ENCODE data around the gene PTMS. TPM values are rescaled to one million over a fixed set of nuclear protein-coding genes. Genes with fewer than 3 reads are reported as not detected.

Gene PTMS
- total RNA-seq, 1 donor from 2014 or later: 554 TPM

- H3K27ac Mint-ChIP-seq (ENCODE audit: unreplicated experiment): no peak overlapping the region
- no peaks in the 10 kb centered on the region for H3K36me3 Mint-ChIP-seq (ENCODE audit: unreplicated experiment)
- DNase-seq (ENCODE audit: extremely low spot score, unreplicated experiment): no peak
- H3K27me3 Mint-ChIP-seq (ENCODE audit: unreplicated experiment): peaks cover 7% of the 10 kb centered on the region
- no peaks in the 10 kb centered on the region for H3K9me3 Mint-ChIP-seq (ENCODE audit: unreplicated experiment)
- peaks cover 42% of the 10 kb centered on the region for H3K4me1 Mint-ChIP-seq (ENCODE audit: unreplicated experiment)
- TF ChIP-seq, protein P1, sequence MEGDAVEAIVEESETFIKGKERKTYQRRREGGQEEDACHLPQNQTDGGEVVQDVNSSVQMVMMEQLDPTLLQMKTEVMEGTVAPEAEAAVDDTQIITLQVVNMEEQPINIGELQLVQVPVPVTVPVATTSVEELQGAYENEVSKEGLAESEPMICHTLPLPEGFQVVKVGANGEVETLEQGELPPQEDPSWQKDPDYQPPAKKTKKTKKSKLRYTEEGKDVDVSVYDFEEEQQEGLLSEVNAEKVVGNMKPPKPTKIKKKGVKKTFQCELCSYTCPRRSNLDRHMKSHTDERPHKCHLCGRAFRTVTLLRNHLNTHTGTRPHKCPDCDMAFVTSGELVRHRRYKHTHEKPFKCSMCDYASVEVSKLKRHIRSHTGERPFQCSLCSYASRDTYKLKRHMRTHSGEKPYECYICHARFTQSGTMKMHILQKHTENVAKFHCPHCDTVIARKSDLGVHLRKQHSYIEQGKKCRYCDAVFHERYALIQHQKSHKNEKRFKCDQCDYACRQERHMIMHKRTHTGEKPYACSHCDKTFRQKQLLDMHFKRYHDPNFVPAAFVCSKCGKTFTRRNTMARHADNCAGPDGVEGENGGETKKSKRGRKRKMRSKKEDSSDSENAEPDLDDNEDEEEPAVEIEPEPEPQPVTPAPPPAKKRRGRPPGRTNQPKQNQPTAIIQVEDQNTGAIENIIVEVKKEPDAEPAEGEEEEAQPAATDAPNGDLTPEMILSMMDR (IDR thresholded peaks at IDR 0.05): no peak
- no peak overlapping the region for H3K4me3 Mint-ChIP-seq (ENCODE audit: unreplicated experiment)
Measured at GRCh38 chr12:6820166-6820565, 54.0 kb downstream of the PTMS start.

Other genes with a start within 250 kb of the PTMS start
- 1,754 and 1,775 TPM in 2 replicates for gene GAPDH, start 231.8 kb upstream of the PTMS start, total RNA-seq
- gene IFFO1, start 210.3 kb upstream of the PTMS start, total RNA-seq: 35.9 and 40.7 TPM in 2 replicates
- gene NOP2, start 198.1 kb upstream of the PTMS start, total RNA-seq: 32.5 and 34.5 TPM in 2 replicates
- gene CHD4, start 159.0 kb upstream of the PTMS start, total RNA-seq: 348 and 351 TPM in 2 replicates
- 0.32 and 0.50 TPM in 2 replicates for gene LPAR5, start 130.4 kb upstream of the PTMS start, total RNA-seq
- gene ACRBP, start 118.9 kb upstream of the PTMS start, total RNA-seq: 0.73 and 1.0 TPM in 2 replicates
- gene ING4, start 103.2 kb upstream of the PTMS start, total RNA-seq: 56.7 and 58.8 TPM in 2 replicates
- gene ZNF384, start 77.0 kb upstream of the PTMS start, total RNA-seq: 66.6 and 68.3 TPM in 2 replicates
- gene PIANP, start 65.5 kb upstream of the PTMS start, total RNA-seq: 3.9 and 5.2 TPM in 2 replicates
- 61.4 and 73.0 TPM in 2 replicates for gene COPS7A, start 42.3 kb upstream of the PTMS start, total RNA-seq
- gene MLF2, start 13.2 kb upstream of the PTMS start, total RNA-seq: 141 and 162 TPM in 2 replicates
- gene LAG3, start 6.2 kb downstream of the PTMS start, total RNA-seq: 1.1 and 2.5 TPM in 2 replicates
- gene CD4, start 23.2 kb downstream of the PTMS start, total RNA-seq: 0.60 and 0.62 TPM in 2 replicates
- gene GPR162, start 55.5 kb downstream of the PTMS start, total RNA-seq: 11.5 and 12.0 TPM in 2 replicates
- 86.5 and 90.8 TPM in 2 replicates for gene P3H3, start 62.0 kb downstream of the PTMS start, total RNA-seq
- gene GNB3, start 74.6 kb downstream of the PTMS start, total RNA-seq: 8.3 and 10.6 TPM in 2 replicates
- 8.0 and 9.2 TPM in 2 replicates for gene CDCA3, start 84.9 kb downstream of the PTMS start, total RNA-seq
- 113 and 114 TPM in 2 replicates for gene USP5, start 85.8 kb downstream of the PTMS start, total RNA-seq
- gene TPI1, start 101.2 kb downstream of the PTMS start, total RNA-seq: 408 and 415 TPM in 2 replicates
- 9.2 and 11.5 TPM in 2 replicates for gene SPSB2, start 106.9 kb downstream of the PTMS start, total RNA-seq
- gene LRRC23, start 138.5 kb downstream of the PTMS start, total RNA-seq: 9.0 and 11.3 TPM in 2 replicates
- gene ENO2, start 148.2 kb downstream of the PTMS start, total RNA-seq: 21.5 and 24.1 TPM in 2 replicates
- gene ATN1, start 161.6 kb downstream of the PTMS start, total RNA-seq: 117 and 123 TPM in 2 replicates
- gene RNU7-1, start 177.5 kb downstream of the PTMS start, total RNA-seq: not detected in 2 replicates
- gene C12orf57, start 177.7 kb downstream of the PTMS start, total RNA-seq: 287 and 309 TPM in 2 replicates
- gene PTPN6, start 185.0 kb downstream of the PTMS start, total RNA-seq: 0.29 and 0.94 TPM in 2 replicates
- 202 and 205 TPM in 2 replicates for gene PHB2, start 204.3 kb downstream of the PTMS start, total RNA-seq
- 29.5 and 29.8 TPM in 2 replicates for gene EMG1, start 204.6 kb downstream of the PTMS start, total RNA-seq